NK-92 (cell line): ENCODE results near the gene NSMCE1.
A peak's percentile ranks its signal among the peaks of the same experiment; 100 is the strongest.

Experiments used
- DNase-seq: peaks from one replicate; lab custom pipeline; 2025; ENCODE audit not compliant: unreplicated experiment; lab: John Stamatoyannopoulos, UW

Gene NSMCE1

DNA sequence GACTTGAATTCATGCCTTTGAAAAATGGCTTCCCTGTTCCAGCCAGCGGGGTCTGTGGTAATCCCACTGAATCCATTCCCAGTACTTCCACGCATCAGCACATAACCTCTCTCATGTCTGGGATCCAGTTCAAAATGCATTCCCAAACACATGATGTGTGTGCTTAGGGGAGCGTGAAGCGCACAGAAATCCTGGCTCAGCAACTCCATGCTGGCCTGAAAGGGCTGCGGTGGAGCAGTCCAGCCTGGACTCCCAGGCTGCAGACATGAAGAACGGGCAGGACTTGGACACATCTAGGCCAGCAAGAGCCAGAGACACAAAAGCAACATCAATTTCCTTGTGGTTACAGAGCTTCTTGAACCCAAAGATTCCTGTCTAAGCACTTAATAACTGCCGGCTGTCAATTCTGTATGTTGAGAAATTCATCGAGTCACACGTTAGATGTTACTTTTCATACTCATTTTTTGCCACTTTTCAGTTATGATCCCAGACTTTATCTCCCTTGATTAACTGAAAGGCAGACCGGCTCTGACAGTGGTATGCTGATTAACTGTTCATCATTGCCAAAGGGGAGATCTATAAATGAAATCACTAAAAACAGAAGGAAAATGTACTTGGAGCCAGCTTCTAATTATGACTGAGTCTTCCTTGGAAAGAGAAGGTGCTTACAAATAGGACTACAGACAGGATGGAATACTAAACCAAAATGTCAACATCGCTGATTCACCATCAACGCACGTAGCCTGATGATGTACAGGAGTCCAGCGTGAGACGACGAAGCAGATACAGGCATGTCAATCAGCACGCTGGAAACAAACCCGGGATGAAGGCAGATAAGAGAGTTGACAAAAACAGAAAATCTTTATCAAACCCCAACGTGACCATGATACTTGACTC lies 23.0 kb downstream of the NSMCE1 start:
- no peak for DNase-seq

GRCh38 chr16:27244363-27244755 lies 24.2 kb downstream of the NSMCE1 start:
- no peak for DNase-seq

DNA sequence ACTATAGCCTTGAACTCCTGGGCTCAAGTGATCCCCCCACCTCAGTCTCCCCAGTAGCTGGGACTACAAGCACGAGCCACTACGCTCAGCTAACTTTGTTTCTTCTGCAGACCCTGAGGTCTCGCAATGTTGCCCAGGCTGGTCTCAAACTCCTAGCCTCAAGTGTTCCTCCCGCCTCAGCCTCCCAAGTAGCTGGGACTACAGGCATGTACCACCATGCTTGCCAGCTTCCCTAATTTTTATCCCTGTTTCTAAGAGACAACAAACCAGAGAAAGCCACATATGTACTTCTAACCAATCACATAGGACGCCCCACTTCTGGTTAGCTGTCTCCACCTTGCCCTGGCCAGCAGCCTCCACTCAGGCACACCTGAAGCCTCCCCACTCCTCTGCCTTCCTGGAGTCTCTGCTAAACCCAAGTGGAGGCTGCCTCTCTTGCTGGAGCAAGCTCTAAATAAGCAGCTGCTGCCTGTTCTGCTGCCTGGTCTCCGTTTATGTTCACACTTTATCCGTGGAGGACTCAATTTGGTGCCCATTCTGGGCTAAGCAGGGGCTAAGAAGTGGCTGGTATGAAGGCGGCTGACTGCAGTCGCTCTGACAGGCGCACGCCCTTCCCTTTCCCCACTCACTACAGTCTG lies 24.7 kb downstream of the NSMCE1 start:
- no peak for DNase-seq

DNA sequence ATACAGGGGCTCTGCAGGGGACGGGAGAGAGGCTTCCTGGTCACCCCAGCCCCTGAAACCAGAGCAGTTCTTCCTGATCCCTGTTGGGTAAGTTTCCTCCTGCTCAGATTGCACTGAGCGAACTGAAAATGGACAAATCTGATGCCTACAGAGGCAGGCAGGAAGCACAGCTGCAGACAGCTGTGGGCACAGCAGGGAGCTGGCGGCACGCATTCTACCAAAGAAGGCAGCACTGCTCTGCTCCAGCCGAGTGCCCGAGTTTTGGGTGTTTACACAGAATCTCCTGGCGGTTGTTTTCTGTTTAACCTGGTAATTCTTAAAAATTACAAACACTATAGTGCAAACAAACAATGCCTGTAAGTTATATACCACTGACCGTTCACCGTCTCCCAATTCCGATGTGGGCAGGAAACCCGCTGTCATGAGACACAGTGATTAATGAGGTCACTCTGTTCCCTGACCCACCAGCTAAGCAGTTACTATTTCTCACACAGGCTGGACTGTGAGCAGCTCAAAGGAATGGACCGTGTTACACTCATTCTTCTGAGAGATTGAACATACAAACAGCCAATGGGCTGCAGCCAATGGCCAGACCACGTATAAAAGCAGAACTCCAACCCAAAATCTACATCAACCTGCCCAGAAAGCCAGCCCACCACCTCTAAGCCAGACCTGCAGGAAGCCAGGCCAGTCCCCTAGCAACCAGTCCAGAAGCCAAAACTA lies 25.5 kb downstream of the NSMCE1 start:
- DNase-seq, result no peak

DNA sequence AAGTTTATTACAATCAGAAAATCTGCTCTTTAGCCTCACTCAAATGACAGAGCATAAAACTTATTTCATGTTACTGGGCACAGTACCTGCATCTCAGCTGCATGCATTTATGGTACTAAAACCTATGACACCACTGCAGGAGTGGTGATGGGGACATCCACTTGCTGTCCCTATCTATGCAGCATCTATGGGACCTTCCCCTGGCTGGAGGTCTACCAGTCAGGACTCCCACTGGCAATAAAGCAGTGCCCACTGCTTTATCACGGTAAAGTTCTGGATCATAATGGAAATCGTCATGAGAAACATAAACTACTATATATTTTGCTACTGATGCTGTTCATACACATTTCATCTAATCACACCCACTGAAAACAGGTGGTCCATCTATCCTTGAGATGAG lies 26.2 kb downstream of the NSMCE1 start:
- no peak for DNase-seq

GRCh38 chr16:27241658-27242057 lies 26.9 kb downstream of the NSMCE1 start:
- DNase-seq, result no peak

GRCh38 chr16:27240948-27241531 lies 27.5 kb downstream of the NSMCE1 start:
- no peak for DNase-seq

- no peak for DNase-seq
These were observed 28.5 kb downstream of the NSMCE1 start for GRCh38 chr16:27239906-27240655.

- no peak for DNase-seq
These were observed 29.5 kb downstream of the NSMCE1 start for GRCh38 chr16:27239026-27239425.

DNA sequence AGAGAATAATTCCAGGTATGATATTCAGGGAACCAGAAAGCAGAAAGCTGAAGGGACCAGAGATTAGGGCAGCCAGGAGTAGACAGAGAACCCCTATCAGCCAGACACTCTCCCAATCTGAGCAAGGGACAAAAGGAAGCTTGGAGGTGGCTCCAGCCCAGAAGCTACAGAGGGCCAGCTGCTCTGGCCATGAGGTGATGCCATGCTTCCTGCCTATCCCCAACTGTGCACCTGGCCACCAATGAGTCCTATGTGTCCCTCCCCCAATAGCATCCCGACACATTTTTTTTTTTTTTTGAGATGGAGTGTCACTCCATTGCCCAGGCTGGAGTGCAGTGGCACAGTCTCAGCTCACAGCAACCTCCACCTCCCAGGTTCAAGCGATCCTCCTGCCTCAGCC lies 30.0 kb downstream of the NSMCE1 start:
- DNase-seq, result no peak

DNA sequence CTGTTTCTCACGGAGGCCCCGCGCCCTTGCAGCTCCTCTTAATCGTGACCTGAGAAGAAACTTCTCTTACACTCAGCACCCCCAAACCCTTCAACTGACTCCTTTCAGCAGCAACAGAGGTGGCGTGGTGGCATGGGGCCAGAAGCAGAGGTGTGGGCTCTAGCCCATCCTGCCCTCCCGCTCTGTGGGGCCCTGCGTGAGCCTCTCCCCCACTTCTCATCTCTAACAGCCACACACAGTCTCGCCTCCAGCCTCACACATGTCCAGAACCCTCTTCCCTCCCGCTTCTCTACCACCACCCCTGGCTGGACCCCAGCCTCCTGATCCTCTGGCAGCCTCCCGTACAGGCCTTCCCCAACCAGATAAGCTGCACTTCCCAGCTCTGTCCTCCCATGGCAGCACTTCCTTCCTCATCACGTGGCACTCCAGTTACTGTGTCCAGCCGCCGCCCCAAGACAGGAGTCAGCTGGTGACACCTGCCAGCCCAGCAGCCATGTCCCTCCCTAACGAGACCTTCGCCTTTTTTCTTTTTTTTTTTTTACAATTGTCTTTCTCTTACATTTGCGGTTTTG lies 30.5 kb downstream of the NSMCE1 start:
- DNase-seq, result no peak

DNA sequence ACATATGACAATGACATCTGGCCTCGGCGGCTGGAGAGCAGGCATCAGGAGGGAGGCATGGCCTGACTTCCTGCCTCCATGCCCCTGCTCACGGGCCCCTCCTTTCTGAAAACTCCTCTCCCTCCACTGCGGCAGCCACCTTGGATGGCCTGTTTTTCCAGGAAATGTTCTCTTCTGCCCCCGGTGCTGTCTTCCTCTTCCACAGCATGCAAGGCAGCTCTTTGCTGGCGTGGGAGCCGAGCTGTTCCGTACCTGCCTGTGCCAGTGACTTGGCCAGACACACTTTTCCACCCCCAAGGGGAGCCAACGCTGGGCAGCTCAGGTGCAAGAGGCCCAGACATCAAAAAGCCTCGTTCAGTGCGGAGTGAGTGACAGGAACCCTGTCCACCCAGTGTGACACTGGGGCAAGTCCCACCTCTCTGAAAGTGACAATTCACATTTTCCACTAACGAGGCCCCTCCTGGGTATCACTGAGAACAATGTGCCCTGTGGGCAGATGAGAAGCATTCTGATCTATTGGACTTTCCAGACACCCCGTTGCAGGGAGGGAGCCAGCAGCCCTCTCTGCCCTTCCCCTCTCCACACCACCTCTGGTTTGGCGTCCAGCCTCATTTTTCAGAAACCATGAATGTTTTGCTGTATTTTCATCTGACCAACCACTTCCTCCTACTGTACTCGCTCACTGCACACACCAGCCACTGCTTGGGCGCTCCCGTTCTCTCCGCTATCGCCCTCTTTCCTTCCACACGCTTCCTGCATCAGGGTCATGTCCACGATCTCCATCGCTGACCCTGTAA lies 31.2 kb downstream of the NSMCE1 start:
- DNase-seq, result peak; percentile 45

DNA sequence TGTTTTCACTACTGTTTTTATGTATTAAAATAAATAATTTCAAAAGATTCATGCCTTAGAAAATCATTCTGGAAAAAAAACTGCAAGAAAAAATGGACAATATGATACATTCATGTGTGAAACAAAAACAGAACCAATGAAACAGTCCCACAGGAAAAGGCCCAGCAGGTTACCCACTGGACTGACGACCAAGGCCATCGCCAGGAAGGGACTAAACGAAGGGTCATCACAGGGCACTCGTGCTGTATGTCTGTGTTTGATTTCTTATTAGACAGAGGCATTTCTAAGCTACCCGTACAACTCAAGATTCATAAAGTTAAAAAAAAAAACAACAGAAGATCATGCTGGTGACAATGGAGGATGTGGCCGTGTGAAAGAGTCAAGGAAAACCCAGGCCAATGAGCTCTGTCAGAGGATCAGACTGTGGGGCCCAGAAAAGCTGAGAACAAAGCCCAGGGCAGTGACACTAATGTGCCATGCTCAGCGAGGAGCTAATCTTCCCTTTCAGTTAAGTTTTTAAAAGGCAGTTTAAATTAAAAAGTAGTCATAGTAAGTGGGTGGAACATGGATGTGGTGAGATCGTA lies 31.8 kb downstream of the NSMCE1 start:
- no peak for DNase-seq

GRCh38 chr16:27235938-27236245 lies 32.7 kb downstream of the NSMCE1 start:
- DNase-seq, result no peak

- DNase-seq, result peak; percentile 53
These were observed 33.3 kb downstream of the NSMCE1 start for GRCh38 chr16:27235055-27235937.

- DNase-seq, result no peak
These were observed 34.0 kb downstream of the NSMCE1 start for GRCh38 chr16:27234603-27235002.

DNA sequence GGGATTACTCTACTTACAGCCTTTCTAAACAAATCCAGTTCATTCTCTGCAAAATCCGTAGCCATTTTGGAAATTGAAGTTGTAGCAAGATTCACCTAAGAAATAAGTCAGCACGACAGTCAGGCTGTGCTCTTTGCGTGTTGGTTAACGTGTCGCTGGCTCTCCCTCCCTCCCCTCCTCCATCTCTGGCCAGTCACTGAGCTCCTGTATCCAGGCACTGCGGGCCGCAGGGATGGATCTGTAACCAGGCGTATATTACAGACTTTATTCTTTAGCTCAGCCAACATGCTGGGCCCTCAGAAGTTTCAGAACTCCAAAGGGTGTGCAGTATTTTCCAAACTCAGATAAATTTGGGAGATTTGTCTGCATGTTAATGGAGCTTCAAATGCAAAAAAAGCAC lies 34.4 kb downstream of the NSMCE1 start:
- no peak for DNase-seq

DNA sequence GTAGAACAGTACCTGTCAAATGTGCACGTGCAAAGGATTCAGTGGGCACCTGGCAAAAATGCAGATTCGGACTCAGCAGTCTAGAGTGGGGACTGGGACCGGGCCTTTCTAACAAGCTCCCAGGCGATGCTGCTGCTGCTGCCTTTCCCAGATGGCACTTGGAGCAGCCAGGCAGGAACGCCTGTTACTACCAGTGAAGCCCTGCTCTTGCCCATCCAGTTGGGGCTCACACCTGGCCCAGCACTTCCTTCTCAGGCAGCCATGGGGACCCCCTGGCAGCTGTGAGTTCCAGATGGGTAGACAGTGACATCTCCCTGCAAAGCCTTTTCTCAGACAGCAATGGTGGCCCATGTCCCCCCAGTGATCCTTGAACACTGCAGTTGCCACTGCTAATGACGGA lies 34.8 kb downstream of the NSMCE1 start:
- no peak for DNase-seq
